Loucy (cell line): Measurements from ENCODE around the gene SMDT1.

Experiments
- EZH2phosphoT487 ChIP-seq: fragments of 200-600 bp; IDR thresholded peaks from 2 replicates; pipeline ENCODE4 v1.6.1; 2018; ENCODE audit warnings: antibody characterized with exemption, mild to moderate bottlenecking, moderate library complexity, borderline replicate concordance
- TF ChIP-seq, protein P1 (sequence below): fragments of 200-600 bp; sonication (generic); conservative IDR thresholded peaks from 2 replicates; pipeline ENCODE4 v1.5.1; 2014; ENCODE audit warnings: mild to moderate bottlenecking, antibody characterized with exemption, low read length

DNA sequence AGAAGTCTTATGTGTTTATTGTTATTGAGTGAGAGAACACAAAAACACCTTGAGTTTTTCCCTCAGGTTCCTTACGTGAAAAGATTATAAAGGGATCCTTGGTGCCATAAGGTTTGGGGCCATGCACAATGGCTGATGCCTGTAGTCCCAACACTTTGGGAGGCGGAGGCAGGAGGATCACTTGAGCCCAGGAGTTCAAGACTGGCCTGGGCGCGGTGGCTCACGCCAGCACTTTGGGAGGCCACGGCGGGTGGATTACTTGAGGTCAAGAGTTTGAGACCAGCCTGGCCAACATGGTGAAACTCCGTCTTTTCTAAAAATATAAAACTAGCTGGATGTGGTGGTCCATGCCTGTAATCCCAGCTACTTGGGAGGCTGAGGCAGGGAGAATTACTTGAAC lies 5.4 kb downstream of the SMDT1 start:
- TF ChIP-seq, protein P1, sequence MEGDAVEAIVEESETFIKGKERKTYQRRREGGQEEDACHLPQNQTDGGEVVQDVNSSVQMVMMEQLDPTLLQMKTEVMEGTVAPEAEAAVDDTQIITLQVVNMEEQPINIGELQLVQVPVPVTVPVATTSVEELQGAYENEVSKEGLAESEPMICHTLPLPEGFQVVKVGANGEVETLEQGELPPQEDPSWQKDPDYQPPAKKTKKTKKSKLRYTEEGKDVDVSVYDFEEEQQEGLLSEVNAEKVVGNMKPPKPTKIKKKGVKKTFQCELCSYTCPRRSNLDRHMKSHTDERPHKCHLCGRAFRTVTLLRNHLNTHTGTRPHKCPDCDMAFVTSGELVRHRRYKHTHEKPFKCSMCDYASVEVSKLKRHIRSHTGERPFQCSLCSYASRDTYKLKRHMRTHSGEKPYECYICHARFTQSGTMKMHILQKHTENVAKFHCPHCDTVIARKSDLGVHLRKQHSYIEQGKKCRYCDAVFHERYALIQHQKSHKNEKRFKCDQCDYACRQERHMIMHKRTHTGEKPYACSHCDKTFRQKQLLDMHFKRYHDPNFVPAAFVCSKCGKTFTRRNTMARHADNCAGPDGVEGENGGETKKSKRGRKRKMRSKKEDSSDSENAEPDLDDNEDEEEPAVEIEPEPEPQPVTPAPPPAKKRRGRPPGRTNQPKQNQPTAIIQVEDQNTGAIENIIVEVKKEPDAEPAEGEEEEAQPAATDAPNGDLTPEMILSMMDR, result no peak
- TF ChIP-seq EZH2phosphoT487, result no peak
